Ishikawa (cell line): ENCODE results near the gene UNC5C.

Source experiments
- CREB1 ChIP-seq: IDR thresholded peaks from 2 replicates; pipeline ENCODE4 v1.6.1; 2012; ENCODE audit warnings: low read depth
- EP300 ChIP-seq: IDR thresholded peaks from 2 replicates; pipeline ENCODE4 v1.6.1; 2012; ENCODE audit warnings: borderline replicate concordance
- RAD21 ChIP-seq: IDR thresholded peaks from 2 replicates; pipeline ENCODE4 v1.6.1; 2012; ENCODE audit warnings: low read depth
- TAF1 ChIP-seq: IDR thresholded peaks from 2 replicates; pipeline ENCODE4 v1.6.1; 2012; ENCODE audit warnings: low read depth, mild to moderate bottlenecking
- TEAD4 ChIP-seq: IDR thresholded peaks from 2 replicates; pipeline ENCODE4 v1.6.1; 2012
- YY1 ChIP-seq: IDR thresholded peaks from 2 replicates; pipeline ENCODE4 v1.6.1; 2012; ENCODE audit warnings: low read depth
- ZBTB7A ChIP-seq: IDR thresholded peaks from 2 replicates; pipeline ENCODE4 v1.6.1; 2012; ENCODE audit warnings: low read depth

- TF ChIP-seq TEAD4, result no peak
- no peak for TF ChIP-seq YY1
- TF ChIP-seq TAF1, result no peak
- no peak for TF ChIP-seq ZBTB7A
- TF ChIP-seq CREB1, result no peak
- no peak for TF ChIP-seq RAD21
- no peak for TF ChIP-seq EP300
Observed at GRCh38 chr4:95285797-95286196, 263.0 kb downstream of the UNC5C start.
